ENCODE data around the gene IDNK.
A peak's percentile ranks its signal among the peaks of the same experiment; 100 is the strongest.

The IDNK gene

DNA sequence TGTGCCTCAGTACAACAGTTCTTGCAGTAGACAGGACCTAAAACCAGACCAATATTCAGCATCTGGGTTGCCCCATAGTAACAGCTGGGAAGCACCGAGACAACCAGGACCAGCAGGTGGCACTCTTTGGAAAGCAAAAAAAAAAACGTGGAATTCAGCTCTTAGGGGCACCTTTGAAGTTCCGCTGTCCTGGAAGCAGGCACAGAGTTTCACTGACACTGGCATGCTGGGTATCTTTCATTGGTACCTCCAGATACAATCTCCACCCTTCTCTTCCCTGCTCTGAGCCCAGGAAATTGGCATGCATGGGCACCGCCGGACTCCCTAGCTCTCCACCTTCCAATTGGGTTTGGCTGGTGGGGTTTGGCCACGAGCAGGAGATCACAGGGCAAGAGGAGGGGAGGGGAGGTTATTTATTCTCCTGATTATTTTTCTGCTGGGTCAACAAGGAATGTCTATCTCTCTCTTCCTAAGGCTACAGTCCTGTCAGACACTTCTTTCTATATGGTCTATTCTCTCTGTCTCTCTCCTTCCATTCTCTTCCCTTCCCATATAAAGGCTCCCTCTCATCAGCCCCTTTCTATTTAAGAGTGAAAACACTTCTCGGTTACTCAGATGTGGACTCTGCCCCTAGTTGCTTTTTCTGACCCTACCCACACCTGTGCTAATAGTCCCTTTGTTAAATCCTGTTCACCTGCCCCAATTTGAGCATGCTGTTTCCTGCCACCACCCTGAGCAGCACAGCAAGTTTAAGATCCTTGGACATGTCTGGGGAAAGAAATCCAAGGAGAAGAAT, 1.9 kb upstream of the IDNK start:
- Histone ChIP-seq H3K36me3 (ENCODE audit: insufficient read depth, low read length) (no peaks in the 10 kb centered on the region), H3K4me3 (ENCODE audit: low read length) (no peak overlapping the region), H3K9me3 (ENCODE audit: low read length) (no peaks in the 10 kb centered on the region)

DNA sequence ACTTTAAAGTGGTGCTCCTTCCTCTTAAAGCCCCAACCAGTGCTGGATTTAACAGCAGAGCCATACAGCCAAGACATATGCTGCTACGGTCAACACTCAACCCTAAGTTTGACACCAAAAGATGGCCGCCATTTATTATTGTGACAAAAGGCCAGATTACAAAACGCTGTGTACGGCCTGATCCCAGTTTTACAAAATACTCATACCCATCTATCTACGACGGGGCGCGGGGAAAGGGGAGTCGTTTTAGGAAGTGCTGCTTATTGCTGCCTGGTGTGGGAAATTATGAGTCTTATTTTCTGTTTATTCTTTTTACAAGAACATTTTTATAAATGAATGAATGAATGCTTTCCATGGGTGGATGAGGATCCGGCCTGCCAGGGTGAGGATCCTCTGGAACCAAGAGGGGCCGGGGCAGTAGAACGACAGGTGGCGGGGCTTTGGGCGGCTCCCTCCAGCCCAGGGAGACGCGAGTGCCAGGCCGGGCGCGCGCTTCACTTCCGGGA, 457 bp upstream of the IDNK start:
- Histone ChIP-seq H3K4me3 (ENCODE audit: low read length) (peak overlapping the region; percentile 54), H2AFZ (ENCODE audit: low read depth, low read length) (peak overlapping the region; percentile 56), H3K27me3 (ENCODE audit: insufficient read depth, low read length) (no peaks in the 10 kb centered on the region), H3K36me3 (ENCODE audit: insufficient read depth, low read length) (peaks cover 4% of the 10 kb centered on the region), H3K9me3 (ENCODE audit: low read length) (no peaks in the 10 kb centered on the region), H3K4me1 (ENCODE audit: insufficient read depth, low read length) (peaks cover 12% of the 10 kb centered on the region)

More for the DNA sequence above, 1.9 kb upstream of the IDNK start:
- Histone ChIP-seq H3K27me3 (ENCODE audit: insufficient read depth, low read length) (no peaks in the 10 kb centered on the region), H3K4me1 (ENCODE audit: insufficient read depth, low read length) (peaks cover 12% of the 10 kb centered on the region), H2AFZ (ENCODE audit: low read depth, low read length) (no peak overlapping the region)

DNA sequence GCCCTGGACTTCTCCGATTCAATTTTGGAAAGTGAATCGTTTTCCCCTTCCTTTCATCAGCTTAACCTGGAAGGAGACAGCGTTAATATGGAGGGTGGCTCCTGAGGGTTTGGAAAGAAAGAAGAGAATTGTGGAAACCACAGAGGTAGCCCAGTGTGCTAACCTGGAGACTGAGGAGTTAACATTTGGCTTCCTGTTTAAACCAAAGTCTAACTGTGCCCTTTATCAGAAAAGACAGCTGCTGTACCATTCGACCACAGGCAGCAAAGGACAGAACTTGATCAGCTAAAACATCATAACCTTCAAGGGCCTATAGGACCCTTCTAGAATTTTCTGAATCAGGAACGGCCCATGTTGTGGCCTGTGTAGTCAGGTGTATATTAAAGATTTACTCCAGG, 735 bp downstream of the IDNK start:
- no peaks in the 10 kb centered on the region for H3K27me3 ChIP-seq (ENCODE audit: insufficient read depth, low read length)
- peak overlapping the region; percentile 56 for H2AFZ ChIP-seq (ENCODE audit: low read depth, low read length)
- H3K4me1 ChIP-seq (ENCODE audit: insufficient read depth, low read length) = peaks cover 12% of the 10 kb centered on the region
- peaks cover 4% of the 10 kb centered on the region for H3K36me3 ChIP-seq (ENCODE audit: insufficient read depth, low read length)
- no peaks in the 10 kb centered on the region for H3K9me3 ChIP-seq (ENCODE audit: low read length)
- H3K4me3 ChIP-seq (ENCODE audit: low read length) = peak overlapping the region; percentile 54

DNA sequence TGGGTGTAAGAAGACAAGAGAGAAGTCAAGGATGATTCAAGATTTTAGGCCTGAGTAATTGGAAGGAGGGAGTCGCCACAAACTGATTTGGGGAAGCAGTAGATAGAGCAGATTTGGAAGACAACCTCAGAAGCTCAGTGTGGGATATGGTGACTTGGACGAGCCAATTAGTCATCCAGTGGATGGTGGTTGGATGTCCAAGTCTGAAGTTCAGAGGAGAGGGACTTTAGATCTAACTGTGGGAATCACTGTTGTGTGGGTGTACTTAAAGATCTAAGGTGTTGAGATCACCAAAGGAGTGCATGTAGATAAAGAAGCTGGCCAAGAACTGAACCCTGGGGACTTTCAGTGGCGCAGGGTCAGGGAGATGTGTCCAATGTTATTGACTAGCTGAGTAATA, 2.2 kb downstream of the IDNK start:
- peaks cover 4% of the 10 kb centered on the region for H3K36me3 ChIP-seq (ENCODE audit: insufficient read depth, low read length)
- H3K4me1 ChIP-seq (ENCODE audit: insufficient read depth, low read length) = peaks cover 12% of the 10 kb centered on the region
- H3K9me3 ChIP-seq (ENCODE audit: low read length) = no peaks in the 10 kb centered on the region
- H3K4me3 ChIP-seq (ENCODE audit: low read length) = no peak overlapping the region
- no peaks in the 10 kb centered on the region for H3K27me3 ChIP-seq (ENCODE audit: insufficient read depth, low read length)
- H2AFZ ChIP-seq (ENCODE audit: low read depth, low read length) = no peak overlapping the region

DNA sequence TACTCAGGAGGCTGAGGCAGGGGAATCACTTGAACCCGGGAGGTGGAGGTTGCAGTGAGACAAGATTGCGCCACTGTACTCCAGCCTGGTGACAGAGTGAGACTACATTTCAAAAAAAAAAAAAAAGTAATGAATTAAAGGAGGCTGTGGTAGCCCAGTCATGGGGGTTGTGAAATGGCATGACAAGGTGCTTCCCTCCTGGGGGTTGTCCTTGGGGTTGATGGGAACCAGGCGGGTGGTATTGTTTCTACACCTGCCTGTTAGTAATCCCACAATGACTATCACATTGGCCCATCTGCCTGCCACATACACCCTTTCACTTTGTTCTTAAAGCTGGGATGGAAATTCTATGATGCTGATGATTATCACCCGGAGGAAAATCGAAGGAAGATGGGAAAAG, 5.6 kb downstream of the IDNK start:
- H3K36me3 ChIP-seq (ENCODE audit: insufficient read depth, low read length) = peaks cover 4% of the 10 kb centered on the region
- no peaks in the 10 kb centered on the region for H3K9me3 ChIP-seq (ENCODE audit: low read length)
- no peaks in the 10 kb centered on the region for H3K27me3 ChIP-seq (ENCODE audit: insufficient read depth, low read length)
- no peak overlapping the region for H3K4me3 ChIP-seq (ENCODE audit: low read length)
- H3K4me1 ChIP-seq (ENCODE audit: insufficient read depth, low read length) = peaks cover 15% of the 10 kb centered on the region
- no peak overlapping the region for H2AFZ ChIP-seq (ENCODE audit: low read depth, low read length)

DNA sequence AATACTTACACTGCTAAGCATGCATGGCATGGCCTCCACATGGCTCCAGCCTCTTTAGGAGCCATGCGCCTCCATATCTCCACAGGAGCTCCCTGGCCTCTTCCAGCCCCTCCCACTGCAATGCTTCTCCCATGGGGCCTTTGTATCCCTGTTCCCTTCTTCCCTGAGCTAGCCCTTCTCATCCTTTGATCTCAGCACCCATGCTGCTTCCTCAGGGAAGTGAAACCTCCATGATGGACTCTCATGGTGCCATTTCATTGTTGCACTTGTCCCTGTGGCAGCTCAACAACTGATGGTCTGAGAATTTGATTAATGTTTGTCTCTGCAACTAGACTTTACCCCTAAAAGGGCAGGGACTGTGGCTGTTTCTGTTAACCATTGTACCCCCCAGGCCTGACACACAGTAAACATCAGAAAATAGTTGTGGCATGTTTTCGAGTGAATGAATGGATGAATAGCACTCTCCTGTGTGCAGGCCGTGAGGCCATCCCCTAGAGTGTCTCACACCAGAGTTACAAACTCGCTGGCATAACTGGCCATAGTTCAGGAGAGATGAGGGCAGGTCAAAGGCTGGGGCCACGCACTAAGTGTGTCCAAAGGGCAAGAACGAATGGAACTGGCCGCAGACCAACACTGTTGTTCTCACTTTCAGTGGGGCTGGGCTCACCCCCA, 6.6 kb downstream of the IDNK start:
- H3K4me3 ChIP-seq (ENCODE audit: low read length) = no peak overlapping the region
- peaks cover 4% of the 10 kb centered on the region for H3K36me3 ChIP-seq (ENCODE audit: insufficient read depth, low read length)
- peaks cover 8% of the 10 kb centered on the region for H3K4me1 ChIP-seq (ENCODE audit: insufficient read depth, low read length)
- no peaks in the 10 kb centered on the region for H3K27me3 ChIP-seq (ENCODE audit: insufficient read depth, low read length)
- no peaks in the 10 kb centered on the region for H3K9me3 ChIP-seq (ENCODE audit: low read length)
- no peak overlapping the region for H2AFZ ChIP-seq (ENCODE audit: low read depth, low read length)

DNA sequence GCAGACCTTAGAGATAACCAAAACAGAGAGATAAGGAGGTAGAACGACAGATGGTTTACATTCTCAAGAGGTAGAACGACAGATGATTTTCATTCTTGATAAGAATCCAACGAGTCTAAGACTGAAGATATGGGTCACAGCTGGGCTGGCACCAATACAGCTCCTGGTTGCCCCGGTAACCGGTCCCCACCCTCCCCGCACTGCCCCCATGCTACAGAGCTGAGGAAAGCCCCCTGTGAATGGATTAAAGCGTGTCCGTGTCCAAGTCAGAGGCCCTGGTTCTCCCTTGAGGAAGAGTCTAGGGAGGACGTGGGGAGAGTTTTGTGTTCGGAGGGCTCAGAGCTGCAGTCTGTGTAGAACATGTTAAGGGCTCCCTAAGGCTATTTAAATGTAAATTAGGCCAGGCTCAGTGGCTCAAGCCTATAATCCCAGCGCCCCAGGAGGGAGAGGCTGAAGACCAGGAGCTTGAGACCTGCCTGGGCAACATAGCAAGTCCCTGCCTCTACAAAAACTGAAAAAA, 8.1 kb downstream of the IDNK start:
- Histone ChIP-seq H3K9me3 (ENCODE audit: low read length) (no peaks in the 10 kb centered on the region), H3K36me3 (ENCODE audit: insufficient read depth, low read length) (peaks cover 4% of the 10 kb centered on the region), H2AFZ (ENCODE audit: low read depth, low read length) (no peak overlapping the region), H3K4me3 (ENCODE audit: low read length) (no peak overlapping the region), H3K27me3 (ENCODE audit: insufficient read depth, low read length) (no peaks in the 10 kb centered on the region), H3K4me1 (ENCODE audit: insufficient read depth, low read length) (peaks cover 8% of the 10 kb centered on the region)

DNA sequence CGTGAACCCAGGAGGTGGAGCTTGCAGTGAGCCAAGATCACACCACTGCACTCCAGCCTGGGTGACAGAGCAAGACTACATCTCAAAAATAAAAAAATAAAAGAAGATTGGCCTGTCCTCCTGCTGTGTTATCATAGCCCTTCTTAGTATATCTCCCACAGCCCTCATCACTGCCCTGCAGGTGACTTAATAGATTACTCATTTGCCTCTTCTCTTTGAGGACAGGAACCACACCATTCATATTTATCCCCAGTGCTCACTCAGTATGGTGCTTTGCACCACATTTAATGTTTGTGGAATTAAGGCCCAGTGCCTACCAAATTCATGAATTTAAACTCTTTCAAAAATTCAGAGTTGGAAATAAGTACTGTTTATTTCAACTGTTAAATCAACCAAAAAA, 10.3 kb downstream of the IDNK start:
- Histone ChIP-seq H3K27me3 (ENCODE audit: insufficient read depth, low read length) (no peaks in the 10 kb centered on the region), H3K4me1 (ENCODE audit: insufficient read depth, low read length) (peaks cover 8% of the 10 kb centered on the region), H3K9me3 (ENCODE audit: low read length) (no peaks in the 10 kb centered on the region), H2AFZ (ENCODE audit: low read depth, low read length) (no peak overlapping the region), H3K4me3 (ENCODE audit: low read length) (no peak overlapping the region), H3K36me3 (ENCODE audit: insufficient read depth, low read length) (no peaks in the 10 kb centered on the region)

DNA sequence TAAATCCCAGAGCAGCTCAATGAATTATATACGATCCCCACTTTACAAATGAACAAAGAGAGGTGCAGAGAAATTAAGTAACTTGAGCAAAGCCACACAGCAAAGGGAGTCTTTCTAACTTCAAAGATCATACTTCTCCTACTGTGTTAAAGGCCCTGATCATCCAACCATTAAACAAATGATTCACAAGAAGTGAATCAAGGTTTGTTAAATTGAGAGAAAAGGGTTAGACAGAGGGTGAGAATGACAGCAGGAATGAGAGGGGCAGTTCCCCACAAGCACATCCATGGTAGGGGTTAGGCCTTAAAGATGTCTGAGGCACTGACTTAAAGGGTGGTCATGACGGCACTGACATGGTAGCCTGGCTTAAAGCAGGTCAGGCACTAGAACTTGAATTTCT, 10.7 kb downstream of the IDNK start:
- peaks cover 8% of the 10 kb centered on the region for H3K4me1 ChIP-seq (ENCODE audit: insufficient read depth, low read length)
- H2AFZ ChIP-seq (ENCODE audit: low read depth, low read length) = no peak overlapping the region
- no peaks in the 10 kb centered on the region for H3K9me3 ChIP-seq (ENCODE audit: low read length)
- H3K27me3 ChIP-seq (ENCODE audit: insufficient read depth, low read length) = no peaks in the 10 kb centered on the region
- H3K36me3 ChIP-seq (ENCODE audit: insufficient read depth, low read length) = no peaks in the 10 kb centered on the region
- no peak overlapping the region for H3K4me3 ChIP-seq (ENCODE audit: low read length)

DNA sequence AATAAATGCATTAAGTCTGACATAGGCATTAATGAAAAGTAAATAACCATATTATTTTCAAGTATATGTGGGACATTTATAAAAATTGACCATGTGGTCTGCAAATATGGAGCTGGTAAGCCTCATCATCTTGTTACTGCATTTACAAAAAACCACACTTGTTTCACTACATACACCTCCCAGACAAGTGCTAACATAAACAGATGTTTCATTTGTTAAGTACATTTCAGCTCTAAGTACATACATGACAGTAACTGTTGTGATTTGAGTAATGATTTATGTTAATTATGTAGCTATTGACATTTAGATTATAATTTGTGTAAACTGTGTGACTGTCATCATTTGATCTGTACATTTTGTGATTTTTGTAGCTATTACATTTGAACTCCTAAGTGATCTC, 13.9 kb downstream of the IDNK start:
- H3K36me3 ChIP-seq (ENCODE audit: insufficient read depth, low read length) = peaks cover 3% of the 10 kb centered on the region
- H3K9me3 ChIP-seq (ENCODE audit: low read length) = no peaks in the 10 kb centered on the region
- no peaks in the 10 kb centered on the region for H3K27me3 ChIP-seq (ENCODE audit: insufficient read depth, low read length)
- no peak overlapping the region for H2AFZ ChIP-seq (ENCODE audit: low read depth, low read length)
- H3K4me3 ChIP-seq (ENCODE audit: low read length) = no peak overlapping the region
- no peaks in the 10 kb centered on the region for H3K4me1 ChIP-seq (ENCODE audit: insufficient read depth, low read length)

DNA sequence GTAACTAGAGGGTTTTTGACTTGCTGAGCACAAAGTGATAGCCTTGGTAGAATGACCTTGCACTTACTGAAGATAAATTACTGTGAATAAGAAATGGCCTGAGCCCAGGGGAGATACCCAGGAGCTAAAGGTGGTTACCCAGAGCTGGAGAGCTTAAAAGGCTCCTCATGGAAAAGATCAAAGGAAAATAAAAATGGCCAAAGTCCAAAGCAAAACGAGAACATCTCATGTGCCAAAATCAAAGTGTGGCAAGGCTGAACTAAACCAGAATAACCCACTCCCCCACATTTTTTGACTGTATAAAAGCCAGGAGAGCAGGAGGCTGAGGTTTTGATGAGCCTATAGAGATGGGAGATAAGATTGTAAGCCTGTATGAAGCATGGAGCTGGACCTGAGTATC, 14.4 kb downstream of the IDNK start:
- no peak overlapping the region for H3K4me3 ChIP-seq (ENCODE audit: low read length)
- peaks cover 3% of the 10 kb centered on the region for H3K36me3 ChIP-seq (ENCODE audit: insufficient read depth, low read length)
- H3K9me3 ChIP-seq (ENCODE audit: low read length) = no peaks in the 10 kb centered on the region
- H3K27me3 ChIP-seq (ENCODE audit: insufficient read depth, low read length) = no peaks in the 10 kb centered on the region
- H2AFZ ChIP-seq (ENCODE audit: low read depth, low read length) = no peak overlapping the region
- H3K4me1 ChIP-seq (ENCODE audit: insufficient read depth, low read length) = no peaks in the 10 kb centered on the region

DNA sequence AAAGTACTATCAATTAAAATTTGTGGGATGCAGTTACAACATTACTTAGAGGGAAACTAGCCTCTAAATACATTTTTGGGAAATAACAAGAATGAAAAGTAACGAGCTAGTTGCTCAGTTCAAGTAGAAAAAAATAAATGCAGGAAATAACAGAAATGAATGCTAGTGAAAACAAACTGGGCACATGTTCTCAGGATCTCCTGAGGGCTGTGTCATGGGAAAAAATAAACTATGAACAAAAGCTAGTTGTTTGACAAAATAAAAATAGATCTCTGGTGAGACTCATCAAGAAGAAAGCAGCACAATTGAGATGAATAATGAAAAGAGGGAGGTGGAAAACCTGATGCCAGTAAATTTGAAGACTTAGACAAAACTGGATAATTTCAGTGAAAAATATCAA, 16.3 kb downstream of the IDNK start:
- Histone ChIP-seq H3K4me3 (ENCODE audit: low read length) (no peak overlapping the region), H2AFZ (ENCODE audit: low read depth, low read length) (no peak overlapping the region), H3K36me3 (ENCODE audit: insufficient read depth, low read length) (peaks cover 6% of the 10 kb centered on the region), H3K4me1 (ENCODE audit: insufficient read depth, low read length) (no peaks in the 10 kb centered on the region), H3K27me3 (ENCODE audit: insufficient read depth, low read length) (no peaks in the 10 kb centered on the region), H3K9me3 (ENCODE audit: low read length) (no peaks in the 10 kb centered on the region)

DNA sequence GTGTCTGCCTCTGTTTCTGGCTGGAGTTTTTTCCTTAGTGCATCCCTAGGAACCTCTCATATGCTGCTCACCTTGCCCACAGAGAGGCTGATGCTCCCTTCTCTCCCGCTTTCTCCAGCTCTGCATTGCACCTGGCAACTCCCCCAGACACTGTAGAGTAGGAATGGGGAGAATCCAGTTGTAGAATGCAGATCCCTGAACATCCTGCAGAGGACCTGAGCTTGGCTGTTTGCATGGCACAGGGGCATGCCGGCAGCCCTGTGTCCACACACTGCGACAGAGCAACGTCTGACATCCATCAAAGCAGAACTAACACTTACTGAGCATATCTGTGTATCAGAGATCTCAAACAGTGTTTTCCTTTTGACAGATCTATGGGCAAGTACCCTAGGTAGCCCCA, 19.9 kb downstream of the IDNK start:
- no peaks in the 10 kb centered on the region for H3K27me3 ChIP-seq (ENCODE audit: insufficient read depth, low read length)
- H3K9me3 ChIP-seq (ENCODE audit: low read length) = no peaks in the 10 kb centered on the region
- H3K4me1 ChIP-seq (ENCODE audit: insufficient read depth, low read length) = no peaks in the 10 kb centered on the region
- no peak overlapping the region for H3K4me3 ChIP-seq (ENCODE audit: low read length)
- H3K36me3 ChIP-seq (ENCODE audit: insufficient read depth, low read length) = peaks cover 11% of the 10 kb centered on the region
- H2AFZ ChIP-seq (ENCODE audit: low read depth, low read length) = no peak overlapping the region

Measured in neuron (in vitro differentiated cells).